ENCODE data around the gene CCDC121. TPM values are rescaled to one million over a fixed set of nuclear protein-coding genes. Genes with fewer than 3 reads are reported as not detected.

The CCDC121 gene
- total RNA-seq, 1 donor from 2014 or later = 1.6 TPM

DNA sequence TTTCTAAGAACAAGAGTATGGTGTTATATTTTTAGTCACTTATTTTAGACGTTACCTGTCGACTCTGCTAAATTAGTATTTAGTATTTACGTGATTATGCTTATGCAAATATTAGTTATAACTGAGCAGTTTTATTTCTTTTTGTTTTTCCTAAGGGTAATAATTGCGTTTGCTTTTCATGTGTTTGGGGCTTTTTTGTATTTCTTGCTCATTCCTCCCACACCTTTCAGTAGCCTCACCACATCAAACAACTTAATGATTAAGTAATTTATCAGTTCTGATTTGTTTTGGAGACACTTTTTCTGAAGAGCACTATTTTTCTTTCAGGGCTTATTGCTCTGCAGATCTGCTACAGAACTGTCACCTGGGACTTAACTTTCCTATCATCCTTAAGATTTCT, 42.4 kb upstream of the CCDC121 start:
- H3K36me3 ChIP-seq (ENCODE audit: insufficient read depth, low read length) = peaks cover 26% of the 10 kb centered on the region
- Mint-ChIP-seq H3K4me1 (ENCODE audit: low read depth, unreplicated experiment) (peaks cover 7% of the 10 kb centered on the region), H3K27me3 (ENCODE audit: low read depth, unreplicated experiment) (no peaks in the 10 kb centered on the region), H3K27ac (ENCODE audit: unreplicated experiment) (no peak overlapping the region), H3K9me3 (ENCODE audit: unreplicated experiment) (no peaks in the 10 kb centered on the region), H3K36me3 (ENCODE audit: low read depth, unreplicated experiment) (peaks cover 2% of the 10 kb centered on the region), H3K4me3 (ENCODE audit: unreplicated experiment) (no peak overlapping the region)
- no peak overlapping the region for H3K27ac ChIP-seq (ENCODE audit: low read depth, low read length)
- no peaks in the 10 kb centered on the region for H3K9me3 ChIP-seq (ENCODE audit: insufficient read depth, low read depth, low read length)
- no peaks in the 10 kb centered on the region for H3K27me3 ChIP-seq (ENCODE audit: insufficient read depth, low read length)
- H4K20me1 ChIP-seq (ENCODE audit: insufficient read depth, low read length) = peaks cover 4% of the 10 kb centered on the region
- TF ChIP-seq EZH2 (IDR thresholded peaks at IDR 0.05; ENCODE audit: insufficient read depth, low read length) = no peak
- TF ChIP-seq, protein P1, sequence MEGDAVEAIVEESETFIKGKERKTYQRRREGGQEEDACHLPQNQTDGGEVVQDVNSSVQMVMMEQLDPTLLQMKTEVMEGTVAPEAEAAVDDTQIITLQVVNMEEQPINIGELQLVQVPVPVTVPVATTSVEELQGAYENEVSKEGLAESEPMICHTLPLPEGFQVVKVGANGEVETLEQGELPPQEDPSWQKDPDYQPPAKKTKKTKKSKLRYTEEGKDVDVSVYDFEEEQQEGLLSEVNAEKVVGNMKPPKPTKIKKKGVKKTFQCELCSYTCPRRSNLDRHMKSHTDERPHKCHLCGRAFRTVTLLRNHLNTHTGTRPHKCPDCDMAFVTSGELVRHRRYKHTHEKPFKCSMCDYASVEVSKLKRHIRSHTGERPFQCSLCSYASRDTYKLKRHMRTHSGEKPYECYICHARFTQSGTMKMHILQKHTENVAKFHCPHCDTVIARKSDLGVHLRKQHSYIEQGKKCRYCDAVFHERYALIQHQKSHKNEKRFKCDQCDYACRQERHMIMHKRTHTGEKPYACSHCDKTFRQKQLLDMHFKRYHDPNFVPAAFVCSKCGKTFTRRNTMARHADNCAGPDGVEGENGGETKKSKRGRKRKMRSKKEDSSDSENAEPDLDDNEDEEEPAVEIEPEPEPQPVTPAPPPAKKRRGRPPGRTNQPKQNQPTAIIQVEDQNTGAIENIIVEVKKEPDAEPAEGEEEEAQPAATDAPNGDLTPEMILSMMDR (IDR thresholded peaks at IDR 0.05; ENCODE audit: insufficient read depth, low read depth, low read length) = no peak
- no peak overlapping the region for H2AFZ ChIP-seq (ENCODE audit: low read depth, low read length)
- FAIRE-seq (no peak), DNase-seq (ENCODE audit: low read depth) (no peak)
- peaks cover 3% of the 10 kb centered on the region for H3K79me2 ChIP-seq (ENCODE audit: insufficient read depth, low read length)
- no peak overlapping the region for H3K9ac ChIP-seq (ENCODE audit: low read length)
- H3K4me3 ChIP-seq (ENCODE audit: insufficient read depth, low read depth, low read length) = no peak overlapping the region
- no peak overlapping the region for H3K4me2 ChIP-seq (ENCODE audit: low read length)
- H3K4me1 ChIP-seq (ENCODE audit: insufficient read depth, low read length) = peaks cover 4% of the 10 kb centered on the region

DNA sequence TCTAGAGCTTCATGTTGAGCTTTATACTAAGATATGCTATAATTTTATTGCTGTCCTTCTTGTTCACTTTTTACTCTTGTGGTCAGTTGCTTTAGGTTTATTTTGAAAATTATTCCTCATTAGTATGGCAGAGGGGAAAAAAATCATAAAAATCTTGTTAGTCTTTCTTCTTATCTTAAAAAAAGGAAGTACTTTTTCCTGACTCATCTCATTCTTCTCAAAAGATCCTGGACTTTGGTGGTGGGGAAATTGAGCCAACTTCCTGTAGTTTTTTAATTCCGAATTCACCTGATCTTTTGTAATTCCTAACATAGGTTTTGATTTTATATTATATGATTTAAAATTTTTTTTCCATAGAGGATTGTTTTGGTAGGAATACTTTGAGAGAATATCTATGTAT, 38.6 kb upstream of the CCDC121 start:
- no peak for FAIRE-seq

More for the DNA sequence above, 38.6 kb upstream of the CCDC121 start:
- H3K4me3 Mint-ChIP-seq (ENCODE audit: unreplicated experiment) = no peak overlapping the region
- Histone ChIP-seq H3K4me1 (ENCODE audit: insufficient read depth, low read length) (peaks cover 21% of the 10 kb centered on the region), H3K36me3 (ENCODE audit: insufficient read depth, low read length) (peaks cover 12% of the 10 kb centered on the region), H3K27ac (ENCODE audit: low read depth, low read length) (no peak overlapping the region), H3K4me3 (ENCODE audit: insufficient read depth, low read depth, low read length) (no peak overlapping the region), H2AFZ (ENCODE audit: low read depth, low read length) (no peak overlapping the region), H4K20me1 (ENCODE audit: insufficient read depth, low read length) (no peaks in the 10 kb centered on the region), H3K4me2 (ENCODE audit: low read length) (no peak overlapping the region), H3K27me3 (ENCODE audit: insufficient read depth, low read length) (no peaks in the 10 kb centered on the region), H3K9ac (ENCODE audit: low read length) (no peak overlapping the region), H3K9me3 (ENCODE audit: insufficient read depth, low read depth, low read length) (no peaks in the 10 kb centered on the region), H3K79me2 (ENCODE audit: insufficient read depth, low read length) (peaks cover 39% of the 10 kb centered on the region)
- H3K27ac Mint-ChIP-seq (ENCODE audit: unreplicated experiment) = no peak overlapping the region
- no peaks in the 10 kb centered on the region for H3K27me3 Mint-ChIP-seq (ENCODE audit: low read depth, unreplicated experiment)
- peaks cover 13% of the 10 kb centered on the region for H3K4me1 Mint-ChIP-seq (ENCODE audit: low read depth, unreplicated experiment)
- TF ChIP-seq, protein P1 (IDR thresholded peaks at IDR 0.05; ENCODE audit: insufficient read depth, low read depth, low read length) = no peak
- TF ChIP-seq EZH2 (IDR thresholded peaks at IDR 0.05; ENCODE audit: insufficient read depth, low read length) = no peak
- no peak for DNase-seq (ENCODE audit: low read depth)
- H3K9me3 Mint-ChIP-seq (ENCODE audit: unreplicated experiment) = no peaks in the 10 kb centered on the region
- H3K36me3 Mint-ChIP-seq (ENCODE audit: low read depth, unreplicated experiment) = no peaks in the 10 kb centered on the region

All from astrocyte (in vitro differentiated cells and primary cell).